DOHH2 (cell line): ENCODE data around the gene ADORA1.

Source experiments
- H3F3A ChIP-seq: fragments of 200-600 bp; sonication (generic), shearing (Covaris generic); 2 replicates; pipeline ENCODE4 v1.6.0; 2016; ENCODE audit warnings: antibody characterized with exemption, mild to moderate bottlenecking; ENCODE audit not compliant: control insufficient read depth, insufficient read depth
- H3K27ac ChIP-seq: fragments of 200-600 bp; sonication (generic); 2 replicates; pipeline ENCODE4 v1.5.1; 2014; ENCODE audit warnings: low read depth, mild to moderate bottlenecking, low read length, moderate library complexity
- H3K27me3 ChIP-seq: fragments of 200-600 bp; sonication (generic); 2 replicates; pipeline ENCODE4 v1.6.1; 2014; ENCODE audit warnings: mild to moderate bottlenecking, low read length, mixed read lengths; ENCODE audit not compliant: control insufficient read depth
- H3K36me3 ChIP-seq: fragments of 200-600 bp; sonication (generic); 2 replicates; pipeline ENCODE4 v1.6.1; 2014; ENCODE audit warnings: mild to moderate bottlenecking, low read length, moderate library complexity, mixed read lengths; ENCODE audit not compliant: control insufficient read depth
- H3K4me1 ChIP-seq: fragments of 200-600 bp; sonication (generic); 2 replicates; pipeline ENCODE4 v1.6.1; 2014; ENCODE audit warnings: mild to moderate bottlenecking, low read length, mixed read lengths; ENCODE audit not compliant: control insufficient read depth
- H3K4me2 ChIP-seq: fragments of 200-600 bp; sonication (generic); 2 replicates; pipeline ENCODE4 v1.6.0; 2014; ENCODE audit warnings: mild to moderate bottlenecking, low read length, moderate library complexity
- H3K4me3 ChIP-seq: fragments of 200-600 bp; sonication (generic); 2 replicates; pipeline ENCODE4 v1.5.1; 2014; ENCODE audit warnings: mild to moderate bottlenecking, low read length, mixed read lengths
- H3K79me2 ChIP-seq: fragments of 200-600 bp; sonication (generic); 2 replicates; pipeline ENCODE4 v1.6.1; 2014; ENCODE audit warnings: mild to moderate bottlenecking, low read length, mixed read lengths; ENCODE audit not compliant: control insufficient read depth
- H3K9me2 ChIP-seq: fragments of 200-600 bp; sonication (generic); replicated peaks from 2 replicates; pipeline ENCODE4 v1.6.1; 2014; ENCODE audit warnings: mild to moderate bottlenecking, low read length, mixed read lengths; ENCODE audit not compliant: control insufficient read depth
- H3K9me3 ChIP-seq: fragments of 200-600 bp; sonication (generic); 2 replicates; pipeline ENCODE4 v1.6.1; 2014; ENCODE audit warnings: antibody characterized with exemption, low read length, mixed read lengths; ENCODE audit not compliant: control insufficient read depth, insufficient read depth
- H4K20me1 ChIP-seq: fragments of 200-600 bp; sonication (generic); 2 replicates; pipeline ENCODE4 v1.6.0; 2014; ENCODE audit warnings: low read depth, mild to moderate bottlenecking, antibody characterized with exemption, low read length, moderate library complexity; ENCODE audit not compliant: control insufficient read depth, insufficient read depth
- EZH2phosphoT487 ChIP-seq: fragments of 200-600 bp; sonication (generic); IDR thresholded peaks from 2 replicates; pipeline ENCODE4 v1.6.1; 2017; ENCODE audit warnings: borderline replicate concordance, mild to moderate bottlenecking, antibody characterized with exemption, low read length, moderate library complexity, mixed read lengths
- TF ChIP-seq, protein P1 (sequence below): fragments of 200-600 bp; sonication (generic); IDR thresholded peaks from one replicate; pipeline ENCODE4 v1.5.1; 2014; ENCODE audit warnings: antibody characterized with exemption, mild to moderate bottlenecking, low read depth, low read length; ENCODE audit not compliant: poor library complexity, severe bottlenecking

Gene ADORA1

GRCh38 chr1:203213126-203213525, 85.6 kb downstream of the ADORA1 start:
- Histone ChIP-seq H3F3A (no peaks in the 10 kb centered on the region), H3K9me2 (no peaks in the 10 kb centered on the region), H3K27me3 (peaks cover 18% of the 10 kb centered on the region), H4K20me1 (no peaks in the 10 kb centered on the region), H3K36me3 (no peaks in the 10 kb centered on the region), H3K4me2 (no peak overlapping the region), H3K79me2 (no peaks in the 10 kb centered on the region), H3K4me3 (no peak overlapping the region), H3K27ac (no peak overlapping the region), H3K9me3 (no peaks in the 10 kb centered on the region), H3K4me1 (no peaks in the 10 kb centered on the region)
- TF ChIP-seq, protein P1, sequence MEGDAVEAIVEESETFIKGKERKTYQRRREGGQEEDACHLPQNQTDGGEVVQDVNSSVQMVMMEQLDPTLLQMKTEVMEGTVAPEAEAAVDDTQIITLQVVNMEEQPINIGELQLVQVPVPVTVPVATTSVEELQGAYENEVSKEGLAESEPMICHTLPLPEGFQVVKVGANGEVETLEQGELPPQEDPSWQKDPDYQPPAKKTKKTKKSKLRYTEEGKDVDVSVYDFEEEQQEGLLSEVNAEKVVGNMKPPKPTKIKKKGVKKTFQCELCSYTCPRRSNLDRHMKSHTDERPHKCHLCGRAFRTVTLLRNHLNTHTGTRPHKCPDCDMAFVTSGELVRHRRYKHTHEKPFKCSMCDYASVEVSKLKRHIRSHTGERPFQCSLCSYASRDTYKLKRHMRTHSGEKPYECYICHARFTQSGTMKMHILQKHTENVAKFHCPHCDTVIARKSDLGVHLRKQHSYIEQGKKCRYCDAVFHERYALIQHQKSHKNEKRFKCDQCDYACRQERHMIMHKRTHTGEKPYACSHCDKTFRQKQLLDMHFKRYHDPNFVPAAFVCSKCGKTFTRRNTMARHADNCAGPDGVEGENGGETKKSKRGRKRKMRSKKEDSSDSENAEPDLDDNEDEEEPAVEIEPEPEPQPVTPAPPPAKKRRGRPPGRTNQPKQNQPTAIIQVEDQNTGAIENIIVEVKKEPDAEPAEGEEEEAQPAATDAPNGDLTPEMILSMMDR: no peak
- TF ChIP-seq EZH2phosphoT487: no peak

DNA sequence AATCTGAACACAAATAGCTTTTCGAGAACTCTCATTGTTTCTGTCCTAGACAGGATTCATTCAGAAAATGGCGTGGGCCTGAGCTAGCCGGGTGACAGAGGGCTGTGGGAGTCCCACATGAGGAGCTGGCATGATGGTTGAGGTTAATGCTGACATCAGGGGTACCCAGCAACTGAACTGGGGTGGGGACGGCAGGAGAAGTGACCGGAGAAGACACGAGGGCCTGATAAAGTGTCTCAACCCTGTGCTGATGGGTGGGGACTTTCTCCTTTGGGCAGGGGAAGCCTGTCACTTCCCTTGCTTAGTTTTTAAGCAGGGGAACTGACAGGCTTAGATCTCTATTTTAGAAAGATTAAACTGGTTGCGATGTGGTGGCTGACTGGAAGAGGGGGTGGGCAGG, 87.3 kb downstream of the ADORA1 start:
- TF ChIP-seq, protein P1: no peak
- TF ChIP-seq EZH2phosphoT487: no peak
- Histone ChIP-seq H3K36me3 (no peaks in the 10 kb centered on the region), H3K79me2 (no peaks in the 10 kb centered on the region), H3K9me2 (no peaks in the 10 kb centered on the region), H3K27me3 (peaks cover 18% of the 10 kb centered on the region; the same call in 1 of the 2 replicates), H3K4me3 (no peak overlapping the region), H3K4me2 (no peak overlapping the region), H3K27ac (no peak overlapping the region), H3K4me1 (no peaks in the 10 kb centered on the region), H3K9me3 (no peaks in the 10 kb centered on the region), H4K20me1 (no peaks in the 10 kb centered on the region), H3F3A (no peaks in the 10 kb centered on the region)

DNA sequence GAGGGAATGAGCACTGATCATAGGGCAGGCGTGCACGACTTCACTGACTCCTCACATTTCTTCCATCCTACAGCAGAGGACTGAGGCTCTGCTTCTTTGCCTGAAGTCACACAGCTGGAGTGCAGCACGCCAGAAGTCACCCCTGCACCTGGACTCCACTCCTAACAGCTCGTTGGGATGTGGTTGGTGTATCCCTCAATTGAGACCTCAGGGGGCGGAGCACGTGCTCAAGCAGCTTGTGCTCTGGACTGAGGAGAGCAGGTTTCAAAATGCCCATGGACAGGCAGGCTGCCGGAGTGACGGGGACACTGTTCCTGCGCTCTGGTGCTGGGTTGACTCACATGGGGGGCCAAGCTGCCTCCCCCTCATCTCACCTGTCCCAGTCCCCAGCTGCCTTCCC, 88.0 kb downstream of the ADORA1 start:
- Histone ChIP-seq H3K4me1 (no peaks in the 10 kb centered on the region), H3K27me3 (peaks cover 14% of the 10 kb centered on the region; the same call in 1 of the 2 replicates), H3K36me3 (no peaks in the 10 kb centered on the region), H3K9me3 (no peaks in the 10 kb centered on the region), H3K9me2 (no peaks in the 10 kb centered on the region), H3K4me3 (no peak overlapping the region), H3F3A (no peaks in the 10 kb centered on the region), H3K27ac (no peak overlapping the region), H3K79me2 (no peaks in the 10 kb centered on the region), H4K20me1 (no peaks in the 10 kb centered on the region), H3K4me2 (no peak overlapping the region)
- no peak for TF ChIP-seq EZH2phosphoT487
- TF ChIP-seq, protein P1: no peak
